Measurements from ENCODE around the gene KAZN. TPM values are rescaled to one million over a fixed set of nuclear protein-coding genes. Genes with fewer than 3 reads are reported as not detected.

KAZN gene
- total and polyA plus RNA-seq, 2 of the 8 experiments (the other 6 are each of a cell fraction or from before 2014, with no cell fraction given) = 3.7 to 11.8 TPM

DNA sequence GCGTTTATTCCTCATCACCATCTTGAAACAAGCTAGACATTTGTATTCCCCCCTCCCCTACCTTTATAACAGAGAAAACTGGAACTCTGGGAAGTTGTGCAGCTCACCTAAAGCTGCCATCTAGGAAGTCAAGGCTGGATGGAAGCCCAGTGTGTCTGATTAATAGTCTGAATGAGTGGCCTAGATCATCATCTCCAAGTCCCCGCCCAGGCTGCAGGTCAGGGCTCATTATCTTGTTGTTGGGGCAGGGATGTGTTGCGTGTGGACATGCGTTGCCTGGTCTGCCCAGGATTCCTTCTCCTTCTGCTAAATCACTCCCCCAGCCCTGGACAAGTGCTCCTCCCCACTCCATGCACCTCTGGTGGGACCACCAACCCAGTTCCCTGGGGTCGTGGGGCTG lies 14.7 kb upstream of the KAZN start (continued):
- TF ChIP-seq, protein P1, sequence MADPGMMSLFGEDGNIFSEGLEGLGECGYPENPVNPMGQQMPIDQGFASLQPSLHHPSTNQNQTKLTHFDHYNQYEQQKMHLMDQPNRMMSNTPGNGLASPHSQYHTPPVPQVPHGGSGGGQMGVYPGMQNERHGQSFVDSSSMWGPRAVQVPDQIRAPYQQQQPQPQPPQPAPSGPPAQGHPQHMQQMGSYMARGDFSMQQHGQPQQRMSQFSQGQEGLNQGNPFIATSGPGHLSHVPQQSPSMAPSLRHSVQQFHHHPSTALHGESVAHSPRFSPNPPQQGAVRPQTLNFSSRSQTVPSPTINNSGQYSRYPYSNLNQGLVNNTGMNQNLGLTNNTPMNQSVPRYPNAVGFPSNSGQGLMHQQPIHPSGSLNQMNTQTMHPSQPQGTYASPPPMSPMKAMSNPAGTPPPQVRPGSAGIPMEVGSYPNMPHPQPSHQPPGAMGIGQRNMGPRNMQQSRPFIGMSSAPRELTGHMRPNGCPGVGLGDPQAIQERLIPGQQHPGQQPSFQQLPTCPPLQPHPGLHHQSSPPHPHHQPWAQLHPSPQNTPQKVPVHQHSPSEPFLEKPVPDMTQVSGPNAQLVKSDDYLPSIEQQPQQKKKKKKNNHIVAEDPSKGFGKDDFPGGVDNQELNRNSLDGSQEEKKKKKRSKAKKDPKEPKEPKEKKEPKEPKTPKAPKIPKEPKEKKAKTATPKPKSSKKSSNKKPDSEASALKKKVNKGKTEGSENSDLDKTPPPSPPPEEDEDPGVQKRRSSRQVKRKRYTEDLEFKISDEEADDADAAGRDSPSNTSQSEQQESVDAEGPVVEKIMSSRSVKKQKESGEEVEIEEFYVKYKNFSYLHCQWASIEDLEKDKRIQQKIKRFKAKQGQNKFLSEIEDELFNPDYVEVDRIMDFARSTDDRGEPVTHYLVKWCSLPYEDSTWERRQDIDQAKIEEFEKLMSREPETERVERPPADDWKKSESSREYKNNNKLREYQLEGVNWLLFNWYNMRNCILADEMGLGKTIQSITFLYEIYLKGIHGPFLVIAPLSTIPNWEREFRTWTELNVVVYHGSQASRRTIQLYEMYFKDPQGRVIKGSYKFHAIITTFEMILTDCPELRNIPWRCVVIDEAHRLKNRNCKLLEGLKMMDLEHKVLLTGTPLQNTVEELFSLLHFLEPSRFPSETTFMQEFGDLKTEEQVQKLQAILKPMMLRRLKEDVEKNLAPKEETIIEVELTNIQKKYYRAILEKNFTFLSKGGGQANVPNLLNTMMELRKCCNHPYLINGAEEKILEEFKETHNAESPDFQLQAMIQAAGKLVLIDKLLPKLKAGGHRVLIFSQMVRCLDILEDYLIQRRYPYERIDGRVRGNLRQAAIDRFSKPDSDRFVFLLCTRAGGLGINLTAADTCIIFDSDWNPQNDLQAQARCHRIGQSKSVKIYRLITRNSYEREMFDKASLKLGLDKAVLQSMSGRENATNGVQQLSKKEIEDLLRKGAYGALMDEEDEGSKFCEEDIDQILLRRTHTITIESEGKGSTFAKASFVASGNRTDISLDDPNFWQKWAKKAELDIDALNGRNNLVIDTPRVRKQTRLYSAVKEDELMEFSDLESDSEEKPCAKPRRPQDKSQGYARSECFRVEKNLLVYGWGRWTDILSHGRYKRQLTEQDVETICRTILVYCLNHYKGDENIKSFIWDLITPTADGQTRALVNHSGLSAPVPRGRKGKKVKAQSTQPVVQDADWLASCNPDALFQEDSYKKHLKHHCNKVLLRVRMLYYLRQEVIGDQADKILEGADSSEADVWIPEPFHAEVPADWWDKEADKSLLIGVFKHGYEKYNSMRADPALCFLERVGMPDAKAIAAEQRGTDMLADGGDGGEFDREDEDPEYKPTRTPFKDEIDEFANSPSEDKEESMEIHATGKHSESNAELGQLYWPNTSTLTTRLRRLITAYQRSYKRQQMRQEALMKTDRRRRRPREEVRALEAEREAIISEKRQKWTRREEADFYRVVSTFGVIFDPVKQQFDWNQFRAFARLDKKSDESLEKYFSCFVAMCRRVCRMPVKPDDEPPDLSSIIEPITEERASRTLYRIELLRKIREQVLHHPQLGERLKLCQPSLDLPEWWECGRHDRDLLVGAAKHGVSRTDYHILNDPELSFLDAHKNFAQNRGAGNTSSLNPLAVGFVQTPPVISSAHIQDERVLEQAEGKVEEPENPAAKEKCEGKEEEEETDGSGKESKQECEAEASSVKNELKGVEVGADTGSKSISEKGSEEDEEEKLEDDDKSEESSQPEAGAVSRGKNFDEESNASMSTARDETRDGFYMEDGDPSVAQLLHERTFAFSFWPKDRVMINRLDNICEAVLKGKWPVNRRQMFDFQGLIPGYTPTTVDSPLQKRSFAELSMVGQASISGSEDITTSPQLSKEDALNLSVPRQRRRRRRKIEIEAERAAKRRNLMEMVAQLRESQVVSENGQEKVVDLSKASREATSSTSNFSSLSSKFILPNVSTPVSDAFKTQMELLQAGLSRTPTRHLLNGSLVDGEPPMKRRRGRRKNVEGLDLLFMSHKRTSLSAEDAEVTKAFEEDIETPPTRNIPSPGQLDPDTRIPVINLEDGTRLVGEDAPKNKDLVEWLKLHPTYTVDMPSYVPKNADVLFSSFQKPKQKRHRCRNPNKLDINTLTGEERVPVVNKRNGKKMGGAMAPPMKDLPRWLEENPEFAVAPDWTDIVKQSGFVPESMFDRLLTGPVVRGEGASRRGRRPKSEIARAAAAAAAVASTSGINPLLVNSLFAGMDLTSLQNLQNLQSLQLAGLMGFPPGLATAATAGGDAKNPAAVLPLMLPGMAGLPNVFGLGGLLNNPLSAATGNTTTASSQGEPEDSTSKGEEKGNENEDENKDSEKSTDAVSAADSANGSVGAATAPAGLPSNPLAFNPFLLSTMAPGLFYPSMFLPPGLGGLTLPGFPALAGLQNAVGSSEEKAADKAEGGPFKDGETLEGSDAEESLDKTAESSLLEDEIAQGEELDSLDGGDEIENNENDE (IDR thresholded peaks at IDR 0.05; ENCODE audit: insufficient replicate concordance, low read length) = no peak
- TF ChIP-seq, protein P2, sequence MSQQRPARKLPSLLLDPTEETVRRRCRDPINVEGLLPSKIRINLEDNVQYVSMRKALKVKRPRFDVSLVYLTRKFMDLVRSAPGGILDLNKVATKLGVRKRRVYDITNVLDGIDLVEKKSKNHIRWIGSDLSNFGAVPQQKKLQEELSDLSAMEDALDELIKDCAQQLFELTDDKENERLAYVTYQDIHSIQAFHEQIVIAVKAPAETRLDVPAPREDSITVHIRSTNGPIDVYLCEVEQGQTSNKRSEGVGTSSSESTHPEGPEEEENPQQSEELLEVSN (IDR thresholded peaks at IDR 0.05) = no peak
- TF ChIP-seq SAP30 (IDR thresholded peaks at IDR 0.05; ENCODE audit: insufficient read depth, insufficient replicate concordance, low read length) (no peak), HDAC6 (IDR thresholded peaks at IDR 0.05; ENCODE audit: low read depth, low read length) (no peak), KDM4A (IDR thresholded peaks at IDR 0.05; ENCODE audit: low read depth, low read length, severe bottlenecking) (no peak), TBP (IDR thresholded peaks at IDR 0.05; ENCODE audit: low read depth, low read length) (no peak), ASH2L (IDR thresholded peaks at IDR 0.05; ENCODE audit: low read length) (no peak), RAD21 (IDR thresholded peaks at IDR 0.05 in 1 of 2, conservative IDR thresholded peaks at IDR 0.05 in 1 of 2; ENCODE audit: low read depth in 2 of 2, low read length in 2 of 2) (no peak), JUND (IDR thresholded peaks at IDR 0.05; ENCODE audit: low read length) (no peak), EZH2 (IDR thresholded peaks at IDR 0.05; ENCODE audit: low read depth, low read length, severe bottlenecking) (no peak), TEAD4 (IDR thresholded peaks at IDR 0.05; ENCODE audit: low read depth, low read length) (no peak)
